ENCODE measurements around the gene UBP1.
"Not testable (repeated sequence)": the region's sequence is repeated elsewhere in the genome, so short reads cannot be mapped to it uniquely, and the experiment has no call there.

The UBP1 gene

GRCh38 chr3:33355611-33356010 is 84.6 kb downstream of the UBP1 start:
- H3K4me3 ChIP-seq (ENCODE audit: low read depth in 1 of 5, low read length in 5 of 5) = no peak overlapping the region

GRCh38 chr3:33339758-33340157 is 100.4 kb downstream of the UBP1 start:
- Histone ChIP-seq H3K27me3 (ENCODE audit: control insufficient read depth in 5 of 5, insufficient read depth in 4 of 5, low read length in 5 of 5) (no peaks in the 10 kb centered on the region), H3K36me3 (ENCODE audit: control insufficient read depth in 5 of 5, insufficient read depth in 5 of 5, low read length in 5 of 5) (no peaks in the 10 kb centered on the region), H3K27ac (ENCODE audit: low read depth, low read length) (no peak overlapping the region), H3K4me3 (ENCODE audit: low read depth in 1 of 5, low read length in 5 of 5) (no peak overlapping the region), H3K4me1 (ENCODE audit: control insufficient read depth in 5 of 5, insufficient read depth in 5 of 5, low read length in 5 of 5) (no peaks in the 10 kb centered on the region), H3K9me3 (ENCODE audit: control insufficient read depth in 5 of 5, low read length in 5 of 5) (peaks cover 0 to 5% (median 0%) of the 10 kb centered on the region in 5 donors), H3K9ac (ENCODE audit: low read length in 5 of 5) (no peak overlapping the region)

More at GRCh38 chr3:33355611-33356010, 84.6 kb downstream of the UBP1 start:
- Histone ChIP-seq H3K27ac (ENCODE audit: low read depth, low read length) (no peak overlapping the region), H3K9me3 (ENCODE audit: control insufficient read depth in 5 of 5, low read length in 5 of 5) (no peaks in the 10 kb centered on the region), H3K27me3 (ENCODE audit: control insufficient read depth in 5 of 5, insufficient read depth in 4 of 5, low read length in 5 of 5) (no peaks in the 10 kb centered on the region), H3K9ac (ENCODE audit: low read length in 5 of 5) (no peak overlapping the region), H3K36me3 (ENCODE audit: control insufficient read depth in 5 of 5, insufficient read depth in 5 of 5, low read length in 5 of 5) (no peaks in the 10 kb centered on the region), H3K4me1 (ENCODE audit: control insufficient read depth in 5 of 5, insufficient read depth in 5 of 5, low read length in 5 of 5) (peaks cover 0 to 4% (median 2%) of the 10 kb centered on the region in 5 donors)

- H3K27ac ChIP-seq (ENCODE audit: low read depth, low read length); H3K36me3 ChIP-seq (ENCODE audit: control insufficient read depth in 5 of 5, insufficient read depth in 5 of 5, low read length in 5 of 5); H3K4me1 ChIP-seq (ENCODE audit: control insufficient read depth in 5 of 5, insufficient read depth in 5 of 5, low read length in 5 of 5); H3K9ac ChIP-seq (ENCODE audit: low read length in 5 of 5); H3K4me3 ChIP-seq (ENCODE audit: low read depth in 1 of 5, low read length in 5 of 5); H3K27me3 ChIP-seq (ENCODE audit: control insufficient read depth in 5 of 5, insufficient read depth in 4 of 5, low read length in 5 of 5): not testable (repeated sequence)
- peaks cover 3 to 11% (median 4%) of the 10 kb centered on the region in 5 donors for H3K9me3 ChIP-seq (ENCODE audit: control insufficient read depth in 5 of 5, low read length in 5 of 5)
These were observed 101.2 kb downstream of the UBP1 start for GRCh38 chr3:33338936-33339465.
